HG03196 (cell line): ENCODE data around the gene ONECUT2.
"Not testable (repeated sequence)": the region's sequence is repeated elsewhere in the genome, so short reads cannot be mapped to it uniquely, and the experiment has no call there.

Source experiments
- ATAC-seq: cut with Tn5 transposase; IDR thresholded peaks from one replicate; pipeline ENCODE4 v1.9.1; 2021; ENCODE audit not compliant: unreplicated experiment

The ONECUT2 gene

GRCh38 chr18:57445488-57446319 lies 10.5 kb downstream of the ONECUT2 start:
- no peak for ATAC-seq

GRCh38 chr18:57446322-57446721 lies 11.1 kb downstream of the ONECUT2 start:
- ATAC-seq, result no peak

DNA sequence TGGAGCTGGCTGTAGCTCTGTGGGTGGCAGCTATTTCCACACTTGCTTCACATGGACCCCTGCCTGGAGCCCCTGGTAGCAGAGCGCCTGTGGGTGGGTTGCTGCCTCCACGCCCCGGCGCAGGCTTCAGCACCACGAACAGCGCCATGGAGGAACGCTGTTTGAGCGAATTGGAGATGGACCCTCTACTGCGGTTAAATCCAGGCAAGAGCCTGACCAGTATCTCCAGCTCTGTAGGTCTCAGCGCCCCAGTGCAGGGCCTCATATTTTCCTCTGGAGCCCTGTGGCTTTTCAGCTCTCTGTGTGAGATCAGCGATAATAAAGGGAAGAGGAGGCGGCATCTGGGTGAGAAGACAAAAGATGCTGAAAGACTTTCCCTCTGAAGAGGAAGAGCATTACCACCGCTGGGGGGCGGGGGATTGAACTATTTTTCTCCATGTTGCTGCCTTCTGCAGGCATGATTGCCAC lies 12.0 kb downstream of the ONECUT2 start:
- no peak for ATAC-seq

GRCh38 chr18:57455576-57456129 lies 20.5 kb downstream of the ONECUT2 start:
- ATAC-seq, result no peak

DNA sequence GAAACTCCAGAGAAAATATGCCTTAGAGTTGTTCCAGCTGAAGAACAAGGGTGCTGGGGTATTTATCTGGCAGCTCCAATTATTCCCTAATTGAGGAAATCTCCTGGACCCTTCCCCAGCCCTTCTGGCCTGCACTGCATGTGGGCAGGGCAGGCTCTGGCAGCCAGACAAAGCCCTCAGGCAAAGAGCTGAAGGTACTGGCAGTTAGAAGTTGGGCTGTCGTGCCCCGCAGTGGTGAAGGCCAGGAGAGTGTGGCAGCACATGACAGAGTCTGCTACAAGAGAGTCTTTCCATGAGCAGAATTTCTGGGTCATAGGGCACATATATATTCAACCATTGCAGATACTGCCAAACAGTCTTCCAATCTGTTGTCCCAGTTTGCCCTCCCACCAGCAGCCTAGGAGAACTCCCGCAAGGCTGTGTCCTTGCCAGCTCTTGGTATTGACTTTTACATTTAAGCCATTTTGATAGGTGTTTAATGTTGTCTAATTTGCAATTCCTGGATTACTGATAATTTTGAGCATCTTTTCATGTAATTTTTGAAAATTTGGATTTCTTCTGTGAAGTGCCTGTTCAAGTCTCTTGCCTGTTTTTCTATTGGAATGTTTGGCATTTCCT lies 26.6 kb downstream of the ONECUT2 start:
- no peak for ATAC-seq

- ATAC-seq, result no peak
These were observed 31.1 kb downstream of the ONECUT2 start for GRCh38 chr18:57466307-57466706.

DNA sequence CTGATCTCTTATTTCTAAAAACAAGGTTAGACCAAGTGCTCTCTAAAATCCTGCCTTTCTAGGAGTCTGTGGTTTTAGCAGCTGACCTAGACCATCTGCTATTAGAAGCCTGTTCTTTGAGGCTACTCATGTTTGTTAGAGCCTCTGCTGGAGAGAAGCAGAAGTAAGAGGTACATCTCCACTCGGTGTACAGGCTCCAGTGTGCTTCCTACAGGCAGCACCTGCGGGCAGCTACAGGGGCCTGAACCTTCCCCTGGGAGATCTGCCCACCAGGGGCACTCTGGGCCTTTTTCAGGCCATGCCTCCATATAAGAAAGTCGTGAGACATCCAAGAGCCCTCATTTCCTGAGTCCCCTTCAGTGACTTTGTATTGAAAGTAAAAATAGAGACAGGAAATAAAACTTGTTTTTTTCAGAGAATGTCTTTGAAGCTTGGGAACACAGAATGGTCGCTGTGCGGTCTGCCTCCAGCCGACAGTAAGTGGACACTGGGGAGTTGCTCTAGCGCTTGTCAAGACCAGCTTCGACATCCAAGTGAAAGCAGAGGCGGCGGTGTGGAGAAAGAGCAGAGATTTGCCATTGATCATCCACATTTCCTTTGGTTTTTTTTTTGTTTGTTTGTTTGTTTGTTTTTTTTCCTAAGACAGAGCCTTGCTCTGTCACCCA lies 31.7 kb downstream of the ONECUT2 start:
- ATAC-seq, result no peak

- no peak for ATAC-seq
These were observed 34.7 kb downstream of the ONECUT2 start for GRCh38 chr18:57469884-57470283.

DNA sequence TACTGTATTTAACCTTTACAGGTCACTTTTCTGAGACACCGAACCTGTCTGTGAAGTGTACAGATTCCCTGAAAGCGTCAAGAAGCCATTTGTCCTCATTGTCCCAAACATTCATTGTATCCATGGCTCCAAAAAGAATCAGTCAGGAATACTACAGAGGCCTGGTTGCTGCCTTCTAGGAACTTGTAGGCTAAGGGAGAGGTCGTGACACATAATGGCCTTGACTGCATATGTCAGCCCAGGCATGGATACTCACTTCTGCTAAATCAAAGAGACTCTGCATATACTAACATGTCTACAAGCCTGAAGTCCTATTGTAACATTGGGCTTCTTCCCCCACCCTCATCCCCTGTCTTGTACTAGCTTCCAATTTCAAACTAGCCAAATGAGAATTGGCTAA lies 40.2 kb downstream of the ONECUT2 start:
- no peak for ATAC-seq

DNA sequence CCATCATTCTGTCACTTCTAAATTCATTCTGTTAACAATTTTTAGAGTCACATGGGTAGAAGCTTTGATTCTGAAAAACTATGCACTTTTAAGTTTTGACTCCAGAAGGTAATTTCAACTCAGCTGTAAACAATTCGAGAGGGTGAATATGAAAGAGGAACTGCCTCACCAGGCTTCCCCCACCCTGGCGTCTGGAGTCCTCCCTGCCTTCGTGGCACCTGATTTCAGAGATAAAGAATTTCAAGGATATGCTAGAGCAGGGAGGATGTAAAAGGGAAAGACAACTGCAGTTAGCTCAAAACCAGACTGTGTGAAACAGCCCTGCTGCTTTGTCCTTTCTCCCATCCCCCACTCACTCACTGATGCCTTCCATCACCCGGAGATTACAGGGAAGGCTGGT lies 40.7 kb downstream of the ONECUT2 start:
- no peak for ATAC-seq

- no peak for ATAC-seq
These were observed 45.6 kb downstream of the ONECUT2 start for GRCh38 chr18:57480733-57481132.

DNA sequence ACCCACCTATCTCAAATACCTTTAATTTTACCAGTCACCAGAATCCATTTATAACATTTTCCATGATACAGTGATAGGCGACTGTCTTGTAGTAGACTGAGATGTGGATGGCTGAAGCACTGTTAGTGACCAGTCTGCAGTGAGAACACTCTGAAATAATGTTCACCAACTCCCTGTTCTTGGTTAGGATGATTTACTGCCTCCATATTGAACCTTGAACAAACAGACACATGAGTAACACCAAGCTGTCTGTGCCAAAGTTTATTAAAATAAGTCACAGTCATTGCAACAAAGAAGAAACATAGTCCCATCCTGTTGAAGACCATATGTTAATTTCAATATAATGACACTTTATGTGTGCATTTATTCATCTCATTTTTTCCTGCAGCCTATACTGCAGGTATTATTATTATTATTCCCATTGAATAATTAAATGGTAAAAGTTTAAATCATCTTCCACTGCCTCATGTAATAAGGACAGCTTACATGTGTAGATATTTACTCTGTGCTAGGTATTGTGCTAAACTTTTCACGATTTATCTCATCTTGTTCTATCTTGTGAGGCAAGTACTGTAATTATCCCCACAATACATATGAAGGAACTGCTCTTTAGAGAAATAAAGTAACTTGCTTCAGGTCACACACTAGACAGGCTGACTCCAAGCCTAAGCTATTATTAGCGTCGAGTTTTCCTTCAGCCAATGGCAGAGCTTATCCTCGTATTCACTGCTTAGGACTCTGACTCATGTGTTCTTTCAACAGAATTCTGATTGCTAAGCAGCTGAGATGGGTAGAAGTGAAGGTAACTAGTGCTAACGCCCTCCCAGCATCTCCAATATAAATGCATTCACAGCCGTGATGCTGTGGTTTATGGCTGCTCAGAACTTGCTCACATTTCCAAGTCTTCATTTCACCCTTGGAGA lies 62.5 kb downstream of the ONECUT2 start:
- no peak for ATAC-seq

GRCh38 chr18:57498682-57499256 lies 63.6 kb downstream of the ONECUT2 start:
- no peak for ATAC-seq

DNA sequence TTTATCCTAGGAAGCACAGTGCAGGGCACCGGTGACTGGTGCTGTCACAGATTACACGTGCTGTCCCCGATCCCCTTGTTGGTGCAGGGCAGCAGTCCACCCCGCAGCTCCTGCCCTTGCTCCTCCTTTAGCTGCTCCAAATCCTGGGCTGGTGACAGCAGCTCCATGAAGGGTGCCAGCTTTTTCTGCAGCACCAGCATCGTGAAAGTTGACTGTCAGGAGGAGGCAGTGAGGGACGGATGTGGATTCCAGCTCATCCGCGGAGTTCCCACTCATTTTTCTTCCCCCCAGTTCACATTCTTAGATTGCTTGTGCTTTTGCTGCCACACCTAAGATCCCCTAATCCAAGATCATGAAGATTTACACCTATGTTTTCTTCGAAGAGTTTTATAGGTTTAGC lies 67.5 kb downstream of the ONECUT2 start:
- ATAC-seq, result no peak

GRCh38 chr18:57505231-57505630 lies 70.1 kb downstream of the ONECUT2 start:
- ATAC-seq, result no peak

DNA sequence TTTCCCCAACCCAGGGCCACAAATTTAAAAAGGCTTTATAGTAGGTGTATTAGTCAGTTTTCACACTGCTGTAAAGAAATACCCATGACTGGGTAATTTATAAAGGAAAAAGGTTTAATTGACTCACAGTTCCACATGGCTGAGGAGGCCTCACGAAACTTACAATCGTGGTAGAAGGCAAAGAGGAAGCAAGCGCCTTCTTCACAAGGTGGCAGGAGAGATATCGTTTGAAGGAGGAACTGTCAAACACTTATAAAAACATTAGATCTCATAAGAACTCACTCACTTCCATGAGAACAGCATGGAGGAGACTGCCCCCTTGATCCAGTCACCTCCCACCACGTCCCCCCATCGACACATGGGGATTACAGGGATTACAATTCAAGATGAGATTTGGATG lies 80.9 kb downstream of the ONECUT2 start:
- ATAC-seq, result no peak

DNA sequence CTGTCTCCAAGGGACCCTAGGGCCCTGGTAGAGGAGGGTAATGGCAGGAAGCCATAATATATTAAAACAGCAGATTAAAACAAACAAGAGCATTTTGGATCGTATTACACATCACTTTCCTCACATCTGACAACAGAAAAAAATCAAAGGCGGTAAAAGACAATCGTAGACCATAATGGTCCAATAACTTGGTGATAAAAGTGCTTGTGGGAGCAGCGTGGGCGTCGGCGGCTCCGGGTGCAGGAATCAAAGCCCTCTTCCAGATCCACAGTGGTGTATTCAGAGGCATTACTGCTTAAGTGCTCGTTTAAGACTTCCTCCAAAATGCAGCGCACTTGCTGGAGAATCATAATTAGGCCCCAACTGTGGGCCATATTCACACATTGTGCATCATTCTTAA lies 83.4 kb downstream of the ONECUT2 start:
- no peak for ATAC-seq

- no peak for ATAC-seq
These were observed 84.7 kb downstream of the ONECUT2 start for GRCh38 chr18:57519668-57520424.

DNA sequence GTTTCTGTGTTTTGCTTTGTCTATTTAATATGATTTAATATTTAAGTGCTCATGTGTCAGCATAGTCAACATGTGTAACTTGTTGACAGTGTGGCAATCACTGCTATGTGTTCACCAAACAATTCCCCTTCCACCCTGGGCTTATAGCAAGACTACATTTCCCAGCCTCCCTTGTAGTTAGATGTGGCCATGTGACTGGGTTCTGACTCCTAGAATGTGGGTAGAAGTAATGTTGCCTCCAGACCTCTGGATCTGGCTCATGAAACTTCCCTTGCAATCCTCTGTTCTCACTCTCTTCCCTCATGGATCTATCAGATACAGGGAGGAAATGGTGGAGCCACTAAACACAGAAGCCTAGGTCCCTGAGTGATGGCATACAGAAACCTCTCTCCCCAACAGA lies 87.2 kb downstream of the ONECUT2 start:
- ATAC-seq, result not testable (repeated sequence)
